Islet precursor cell (in vitro differentiated cells): ENCODE results near the gene QSER1.
"Not testable (repeated sequence)": the region's sequence is repeated elsewhere in the genome, so short reads cannot be mapped to it uniquely, and the experiment has no call there.

Experiments used
- DNase-seq: peaks from one replicate; pipeline ENCODE4 v3.0.0-alpha.2; 2018

QSER1 gene

DNA sequence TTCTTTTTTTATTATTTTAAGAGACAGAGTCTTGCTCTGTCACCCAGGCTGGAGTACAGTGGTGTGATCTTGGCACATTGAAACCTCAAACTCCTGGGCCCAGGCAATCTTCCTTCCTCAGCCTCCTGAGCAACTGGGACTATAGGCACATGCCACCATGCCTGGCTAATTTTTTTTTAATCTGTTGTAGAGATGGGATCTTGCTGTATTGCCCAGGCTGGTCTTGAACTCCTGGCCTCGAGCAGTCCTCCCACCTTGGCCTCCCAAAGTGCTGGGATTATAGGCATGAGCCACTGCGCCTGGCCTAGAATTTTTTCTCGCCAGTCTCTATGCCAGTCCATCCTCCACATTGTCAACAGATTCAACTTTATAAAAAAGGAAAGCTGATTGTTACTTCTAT lies 44.7 kb downstream of the QSER1 start:
- not testable (repeated sequence) for DNase-seq

DNA sequence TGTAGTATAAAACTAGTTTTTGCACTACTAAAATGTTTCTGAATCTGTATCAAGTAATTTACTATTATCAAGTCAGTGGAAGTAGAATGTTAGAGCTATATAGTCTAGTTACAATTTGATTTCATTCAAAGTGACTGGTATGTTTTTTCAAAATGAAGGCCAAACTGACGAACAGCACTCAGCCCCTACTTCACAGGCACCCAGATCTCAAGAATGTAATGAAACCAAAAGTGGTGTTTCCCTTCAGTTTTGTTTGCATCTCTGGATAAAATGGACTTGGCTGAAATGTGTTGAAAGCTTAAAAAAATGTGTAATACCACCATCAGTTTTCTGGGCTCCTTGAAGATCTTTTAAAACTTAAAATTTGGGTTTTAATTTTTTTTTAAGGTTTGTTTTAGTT lies 46.4 kb downstream of the QSER1 start:
- no peak for DNase-seq

DNA sequence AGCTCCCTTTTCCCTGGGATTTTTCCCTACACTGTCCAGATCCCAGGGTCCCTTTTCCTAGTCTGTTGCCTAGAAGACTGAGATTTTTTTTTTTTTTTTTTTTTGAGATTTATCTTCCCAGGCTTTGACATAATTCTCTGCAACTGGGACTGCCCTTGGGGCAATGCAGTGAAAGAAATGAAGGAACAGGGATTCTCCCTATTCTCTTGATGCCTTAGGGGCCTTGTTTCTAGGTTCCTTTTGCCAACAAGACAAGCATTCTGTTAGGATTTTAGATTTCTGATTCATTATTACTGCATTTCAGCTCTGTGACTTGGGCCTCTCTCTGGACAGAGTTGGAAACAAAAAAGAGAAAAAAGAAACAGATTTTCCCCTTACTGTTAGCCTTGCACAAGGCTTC lies 47.3 kb downstream of the QSER1 start:
- DNase-seq = no peak

DNA sequence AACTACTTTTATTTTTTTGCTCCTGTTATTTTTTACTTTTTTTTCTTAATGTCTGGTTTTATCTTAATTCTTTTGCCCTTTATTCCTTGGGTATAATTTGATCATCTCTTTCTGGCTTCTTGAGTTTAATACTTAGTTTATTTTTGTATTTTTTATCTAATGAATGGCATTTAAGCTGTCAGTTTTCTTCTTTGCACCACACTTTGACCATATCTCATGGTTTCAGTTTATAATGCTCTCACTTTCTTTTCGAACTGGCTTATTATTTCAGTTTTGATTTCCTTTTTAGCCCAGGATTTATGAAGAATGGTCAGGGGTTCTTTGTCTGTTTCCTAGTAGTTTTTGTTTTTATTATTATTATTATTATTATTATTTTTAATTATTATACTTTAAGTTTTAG lies 48.3 kb downstream of the QSER1 start:
- DNase-seq = no peak

DNA sequence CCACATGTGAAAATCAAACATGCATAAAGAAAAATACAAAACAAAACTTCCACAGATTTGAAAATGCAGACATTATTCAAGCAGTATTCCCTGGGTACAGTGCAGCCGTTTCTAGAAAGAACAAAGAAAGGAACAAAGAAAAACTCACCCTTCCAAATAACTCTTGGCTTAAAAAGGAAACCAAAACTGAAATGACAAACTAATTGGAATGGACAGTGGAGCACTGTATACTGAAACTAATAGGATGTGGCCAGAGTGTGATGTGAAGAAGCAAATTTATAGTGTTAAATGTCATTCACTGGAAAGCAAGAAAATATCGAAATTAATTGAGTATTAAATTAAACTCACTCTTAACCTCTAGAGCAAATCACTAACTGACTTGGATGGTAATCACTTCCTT lies 55.4 kb downstream of the QSER1 start:
- no peak for DNase-seq

DNA sequence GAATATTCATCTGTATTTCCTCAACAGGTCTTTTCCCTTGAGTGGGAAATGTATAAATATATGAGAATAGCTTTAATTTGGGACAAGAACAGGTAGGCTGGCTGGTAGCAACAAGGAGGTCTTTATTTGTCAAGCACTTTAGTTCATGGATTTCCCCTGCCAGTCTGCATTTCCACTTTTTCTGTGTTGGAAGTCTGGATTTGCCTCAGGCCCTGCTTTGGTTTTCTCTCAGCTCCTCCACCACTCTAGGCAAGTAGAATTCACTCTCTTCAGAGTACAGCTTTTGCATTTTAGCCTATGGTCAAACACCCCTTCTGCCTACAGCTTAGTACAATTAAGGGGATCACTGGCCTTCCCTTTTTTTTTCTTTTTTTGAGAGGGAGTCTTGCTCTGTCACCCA lies 57.1 kb downstream of the QSER1 start:
- peak; percentile 65 for DNase-seq

DNA sequence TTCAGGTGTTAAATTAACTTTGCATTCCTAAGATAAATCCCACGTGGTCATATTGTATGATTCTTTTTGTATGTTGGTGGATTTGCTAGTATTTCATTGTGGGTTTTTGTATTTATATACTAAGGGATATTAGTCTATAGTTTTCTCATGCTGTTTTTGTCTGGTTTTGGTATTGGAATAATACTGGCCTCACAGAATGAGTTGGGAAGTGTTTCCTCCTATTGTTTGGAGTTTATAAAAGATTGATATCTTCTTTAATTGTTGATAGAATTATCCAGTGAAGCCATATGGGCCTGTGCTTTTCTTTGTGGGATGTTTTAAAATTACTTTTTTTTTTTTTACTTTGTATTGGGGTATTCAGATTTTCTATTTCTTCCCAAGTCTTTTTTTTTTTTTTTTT lies 59.8 kb downstream of the QSER1 start:
- DNase-seq = no peak

DNA sequence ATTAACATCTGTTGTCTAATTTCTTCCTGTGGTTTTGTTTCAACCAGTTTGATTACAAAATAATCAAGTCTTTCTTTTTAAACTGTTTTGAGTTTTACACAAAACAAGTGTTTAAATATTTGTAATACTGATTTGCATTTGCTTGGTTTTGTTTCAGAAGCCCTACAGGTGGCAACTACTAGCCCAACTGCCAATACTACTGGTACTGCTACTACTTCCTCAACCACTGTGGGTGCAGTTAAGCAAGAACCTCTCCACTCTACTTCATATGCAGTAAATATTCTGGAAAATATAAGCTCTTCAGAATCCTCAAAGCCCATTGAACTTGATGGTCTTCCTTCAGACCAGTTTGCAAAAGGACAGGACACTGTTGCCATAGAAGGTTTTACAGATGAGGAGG lies 61.1 kb downstream of the QSER1 start:
- no peak for DNase-seq

DNA sequence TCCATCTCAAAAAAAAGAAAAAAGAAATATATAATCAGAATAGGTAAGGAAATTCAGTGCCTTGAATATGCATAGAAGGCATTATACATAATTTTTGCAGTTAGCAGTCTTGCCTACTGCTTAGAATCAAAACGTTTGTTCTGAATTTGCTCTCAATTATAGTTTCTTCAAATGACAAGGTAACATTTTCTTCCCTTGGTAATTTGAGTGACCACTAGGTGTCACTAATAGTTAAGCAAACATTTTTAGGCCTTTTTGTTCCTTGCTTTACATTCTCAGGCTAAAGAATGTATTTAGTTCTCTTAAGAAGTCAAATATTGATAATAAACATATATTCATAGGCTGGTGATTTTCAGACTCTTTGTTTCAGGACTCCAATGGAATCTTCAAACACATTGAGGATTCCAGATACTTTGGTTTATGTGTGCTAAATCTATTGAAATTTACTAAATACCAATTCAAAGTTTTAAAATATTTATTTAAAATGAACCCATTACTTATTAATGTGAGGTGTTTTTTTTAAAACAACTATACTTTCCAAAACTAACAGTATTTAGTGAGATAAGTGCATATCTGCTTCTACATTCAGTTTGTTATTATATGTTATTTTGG lies 68.0 kb downstream of the QSER1 start:
- DNase-seq = no peak

DNA sequence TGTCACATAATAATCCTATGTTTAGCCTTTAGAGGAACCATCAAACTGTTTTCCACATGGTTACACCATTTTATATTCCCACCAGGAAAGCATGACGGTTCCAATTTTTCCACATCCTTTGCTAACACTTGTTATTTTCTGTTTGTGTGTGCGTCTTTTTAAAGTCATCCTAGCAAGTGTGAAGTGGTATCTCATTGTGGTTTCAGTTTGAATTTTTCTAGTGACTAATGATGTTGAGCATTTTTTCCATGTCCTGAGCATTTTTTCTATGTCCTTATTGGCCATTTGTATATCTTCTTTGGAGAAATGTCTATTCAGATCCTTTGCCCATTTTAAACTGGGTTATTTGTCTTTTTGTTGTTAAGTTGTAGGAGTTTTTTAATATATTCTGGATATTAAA lies 69.4 kb downstream of the QSER1 start:
- no peak for DNase-seq

DNA sequence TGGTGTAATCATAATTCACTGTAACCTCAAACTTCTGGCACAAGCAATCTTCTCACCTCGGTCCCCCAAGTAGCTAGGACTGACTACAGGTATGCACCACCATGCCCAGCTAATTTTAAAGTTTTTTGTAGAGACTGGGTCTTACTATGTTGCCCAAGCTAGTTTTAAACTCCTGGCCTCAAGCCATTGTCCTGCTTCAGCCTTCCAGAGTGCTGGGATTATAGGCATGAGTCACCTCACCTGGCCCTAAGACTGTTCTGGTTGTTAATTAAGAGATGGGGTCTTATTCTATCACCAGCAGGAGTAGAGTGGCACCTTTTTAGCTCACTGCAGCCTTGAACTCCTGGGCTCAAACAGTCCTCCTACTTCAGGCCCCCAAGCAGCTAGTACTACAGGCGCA lies 71.1 kb downstream of the QSER1 start:
- no peak for DNase-seq

DNA sequence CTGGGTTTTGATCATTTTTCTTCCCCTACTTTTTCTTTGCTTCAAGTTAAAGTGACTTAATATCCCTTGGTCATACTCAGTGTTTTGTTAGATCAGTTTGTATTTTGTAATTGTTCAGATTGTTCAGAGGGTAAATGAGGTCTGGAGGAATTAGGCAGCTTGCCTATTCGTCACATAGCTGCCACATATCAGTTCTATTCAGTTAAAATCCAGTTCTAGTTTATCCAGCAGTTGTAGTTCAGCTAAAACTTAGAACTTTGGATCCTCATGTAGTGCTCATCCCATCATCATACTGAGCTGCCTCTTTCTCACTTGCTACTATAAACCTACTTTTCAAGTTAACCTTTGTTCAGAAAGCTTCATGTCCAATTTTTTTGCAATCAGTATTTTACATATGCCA lies 75.9 kb downstream of the QSER1 start:
- DNase-seq = no peak

DNA sequence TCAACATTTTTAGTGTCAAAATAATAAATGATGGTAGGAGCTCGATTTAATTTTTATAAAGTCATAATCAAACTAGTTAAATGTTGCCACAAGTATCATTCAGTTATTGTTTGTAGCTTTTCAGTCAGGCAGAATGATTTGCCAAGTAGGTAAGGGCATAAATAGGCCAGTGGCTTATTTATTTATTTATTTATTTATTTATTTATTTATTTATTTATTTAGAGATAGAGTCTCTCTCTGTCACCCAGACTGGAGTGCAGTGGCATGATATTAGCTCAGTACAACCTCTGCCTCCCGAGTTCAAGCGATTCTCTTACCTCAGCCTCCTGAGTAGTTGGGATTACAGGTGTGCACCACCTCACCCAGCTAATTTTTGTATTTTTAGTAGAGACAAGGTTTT lies 79.6 kb downstream of the QSER1 start:
- not testable (repeated sequence) for DNase-seq

DNA sequence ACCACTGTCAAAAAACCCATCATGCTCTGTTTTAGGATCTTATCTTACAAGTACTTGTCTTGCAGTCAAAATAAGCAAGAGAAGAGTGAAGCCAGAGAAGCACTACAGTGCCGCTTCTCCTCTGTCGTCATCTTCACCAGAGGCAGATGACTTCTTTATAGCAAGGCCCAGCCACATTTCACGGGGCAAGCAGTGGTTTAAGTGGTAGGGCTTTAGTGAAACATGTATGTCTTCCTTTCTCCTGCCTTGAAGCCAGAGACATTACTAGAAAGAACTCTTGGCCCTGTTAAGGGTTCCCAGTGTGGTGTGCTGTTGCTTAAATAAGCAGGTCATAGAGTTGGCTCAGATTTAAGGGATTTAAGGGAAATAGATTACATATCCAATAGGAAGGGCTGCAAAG lies 80.2 kb downstream of the QSER1 start:
- DNase-seq = no peak

DNA sequence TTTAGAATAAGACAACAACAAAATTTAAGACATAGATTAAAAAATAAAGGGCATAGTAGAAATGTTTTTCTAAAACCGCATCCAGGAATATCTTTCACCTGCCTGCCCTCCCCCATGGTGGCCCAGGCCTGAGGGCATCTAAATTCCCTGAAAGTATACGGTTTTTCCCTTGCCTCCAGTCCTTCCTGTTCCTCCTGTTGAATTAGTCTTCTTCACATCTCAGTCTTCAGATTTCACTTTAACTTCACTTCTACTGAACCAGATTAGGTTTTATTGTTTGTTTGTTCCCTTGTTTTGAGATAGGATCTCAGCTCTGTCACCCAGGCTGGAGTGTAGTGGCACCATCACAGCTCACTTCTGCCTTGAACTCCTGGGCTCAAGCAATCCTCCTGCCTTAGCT lies 90.0 kb downstream of the QSER1 start:
- no peak for DNase-seq

DNA sequence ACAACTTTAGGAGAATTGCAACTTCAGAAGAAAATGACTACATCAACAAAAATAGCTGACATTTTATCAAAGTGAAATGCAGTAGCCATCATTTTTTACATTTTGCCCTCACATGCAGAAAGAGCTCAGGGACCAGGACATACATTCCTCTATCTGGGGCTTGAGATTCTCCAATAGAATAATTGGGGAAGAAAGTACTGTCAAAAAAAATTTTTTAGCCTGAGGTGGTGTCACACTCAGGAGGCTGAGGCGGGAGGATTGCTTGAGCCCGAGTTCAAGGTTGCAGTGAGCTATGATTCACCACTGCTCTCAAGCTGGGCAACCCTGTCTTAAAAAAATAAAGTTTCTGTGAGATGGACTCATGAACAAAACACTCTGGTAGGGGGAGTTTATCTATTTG lies 90.9 kb downstream of the QSER1 start:
- no peak for DNase-seq

DNA sequence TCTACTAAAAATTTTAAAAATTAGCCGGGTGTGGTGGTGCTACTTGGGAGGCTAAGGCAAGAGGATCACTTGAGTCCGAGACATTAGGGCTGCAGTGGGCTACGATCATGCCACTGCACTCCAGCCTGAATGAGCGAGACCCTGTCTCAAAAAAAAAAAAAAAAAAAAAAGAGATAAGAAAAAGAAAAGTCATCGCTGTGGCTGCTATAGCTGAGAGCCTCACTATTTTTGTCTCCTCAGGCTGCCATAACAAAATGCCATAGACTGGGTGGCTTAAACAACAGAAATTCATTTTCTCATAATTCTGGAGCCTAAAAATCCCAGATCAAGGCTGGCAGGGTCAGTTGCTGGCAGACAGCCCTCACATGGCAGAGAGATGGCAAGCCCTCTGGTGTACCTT lies 93.0 kb downstream of the QSER1 start:
- DNase-seq = no peak

DNA sequence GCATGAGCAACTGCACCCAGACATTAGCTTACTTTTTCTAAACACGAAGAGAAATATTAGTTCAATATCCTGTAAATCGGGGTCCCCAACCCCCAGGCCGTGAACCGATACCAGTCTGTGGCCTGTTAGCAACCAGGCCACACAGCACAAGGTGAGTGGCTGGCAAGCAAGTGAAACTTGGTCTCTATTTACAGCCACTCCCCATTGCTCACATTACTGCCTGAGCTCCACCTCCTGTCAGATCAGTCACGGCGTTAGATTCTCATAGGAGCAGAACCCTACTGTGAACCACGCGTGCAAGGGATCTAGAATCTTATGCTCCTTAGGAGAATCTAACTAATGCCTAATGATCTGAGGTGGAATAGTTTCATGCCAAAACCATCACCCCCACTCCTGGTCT lies 95.2 kb downstream of the QSER1 start:
- DNase-seq = no peak

DNA sequence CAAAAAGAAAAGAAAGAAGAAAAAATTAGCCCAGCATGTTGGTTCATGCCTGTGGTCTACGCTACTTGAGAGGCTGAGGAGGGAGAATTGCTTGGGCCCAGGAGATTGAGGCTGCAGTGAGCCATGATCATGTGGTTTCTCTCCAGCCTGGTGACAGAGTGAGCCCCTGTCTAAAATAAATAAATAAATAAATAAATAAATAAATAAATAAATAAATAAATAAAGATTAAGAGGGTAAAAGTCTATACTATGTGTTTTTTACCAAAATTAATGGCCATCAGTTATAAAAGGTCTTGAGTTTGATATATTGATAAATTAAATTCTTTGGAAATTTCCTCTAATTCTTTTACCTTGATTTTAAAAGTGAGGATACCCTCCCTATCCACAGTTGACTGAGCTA lies 97.9 kb downstream of the QSER1 start:
- DNase-seq = no peak

DNA sequence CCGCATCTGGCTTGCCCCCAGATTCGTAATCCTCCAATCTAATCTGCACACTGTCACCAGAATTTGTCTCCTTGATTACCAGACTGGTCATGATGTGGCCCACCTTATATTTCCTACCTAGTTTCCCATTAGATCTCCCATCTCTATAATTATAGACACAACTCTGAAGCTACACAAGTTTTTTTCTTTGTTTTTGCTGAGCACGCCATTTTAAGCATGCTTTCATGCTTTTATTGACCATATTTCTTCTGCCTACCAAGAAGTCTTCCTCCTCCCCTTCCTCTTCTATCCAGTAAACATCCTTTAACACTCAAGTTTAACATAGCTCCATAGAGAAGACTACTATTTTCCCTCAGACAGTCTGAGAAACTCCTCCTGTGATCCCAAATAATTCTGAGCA lies 98.8 kb downstream of the QSER1 start:
- no peak for DNase-seq

DNA sequence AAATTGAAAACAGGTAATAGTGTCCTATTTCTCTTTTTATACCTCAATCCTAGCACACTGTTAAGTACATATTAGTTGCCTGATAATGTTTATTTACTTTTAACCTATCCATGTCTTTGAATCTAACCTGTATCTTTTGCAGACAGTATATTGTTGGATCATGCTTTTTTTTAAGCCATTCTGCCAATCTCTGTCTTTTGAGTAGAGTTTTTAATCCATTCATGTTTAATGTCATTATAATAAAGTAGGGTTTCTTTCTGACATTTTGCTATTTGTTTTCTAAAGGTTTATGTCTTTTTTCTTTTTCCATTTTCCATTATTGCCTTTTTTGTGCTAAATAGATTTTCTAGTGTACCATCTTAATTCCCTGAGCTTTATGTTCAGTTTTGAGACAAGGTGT lies 99.3 kb downstream of the QSER1 start:
- DNase-seq = no peak

DNA sequence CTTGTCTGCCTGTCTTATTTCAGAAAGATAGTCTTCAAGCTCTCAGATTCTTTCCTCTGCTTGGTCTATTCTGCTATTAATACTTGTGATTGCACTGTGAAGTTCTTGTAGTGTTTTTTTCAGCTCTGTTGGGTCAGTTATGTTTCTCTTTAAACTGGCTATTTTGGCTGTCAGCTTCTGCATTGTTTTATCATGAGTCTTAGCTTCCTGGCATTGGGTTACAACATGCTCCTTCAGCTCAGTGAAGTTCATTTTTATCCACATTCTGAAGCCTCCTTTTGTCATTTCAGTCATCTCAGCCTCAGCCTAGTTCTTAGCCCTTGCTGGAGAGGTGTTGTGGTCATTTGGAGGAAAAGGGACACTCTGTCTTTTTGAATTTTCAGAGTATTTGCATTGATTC lies 107.6 kb downstream of the QSER1 start:
- no peak for DNase-seq

DNA sequence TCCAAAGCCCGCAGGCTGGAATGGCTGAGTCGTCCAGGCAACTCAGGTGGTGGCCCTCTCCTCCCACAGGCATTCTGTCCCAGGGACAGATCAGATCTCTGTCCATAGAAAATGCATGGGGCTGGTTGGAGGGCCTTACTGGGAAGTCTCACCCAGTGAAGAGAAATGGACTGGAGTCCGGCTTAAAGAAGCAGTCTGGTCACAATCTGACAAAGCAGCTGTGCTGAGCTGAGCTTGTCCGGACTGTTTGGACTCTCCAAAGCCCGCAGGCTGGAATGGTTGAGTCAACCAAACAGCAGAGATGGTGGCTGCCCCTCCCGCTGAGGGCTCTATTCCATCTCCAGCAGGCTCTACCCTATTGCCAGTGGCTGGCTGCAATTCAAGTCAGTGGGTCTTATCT lies 108.7 kb downstream of the QSER1 start:
- no peak for DNase-seq

DNA sequence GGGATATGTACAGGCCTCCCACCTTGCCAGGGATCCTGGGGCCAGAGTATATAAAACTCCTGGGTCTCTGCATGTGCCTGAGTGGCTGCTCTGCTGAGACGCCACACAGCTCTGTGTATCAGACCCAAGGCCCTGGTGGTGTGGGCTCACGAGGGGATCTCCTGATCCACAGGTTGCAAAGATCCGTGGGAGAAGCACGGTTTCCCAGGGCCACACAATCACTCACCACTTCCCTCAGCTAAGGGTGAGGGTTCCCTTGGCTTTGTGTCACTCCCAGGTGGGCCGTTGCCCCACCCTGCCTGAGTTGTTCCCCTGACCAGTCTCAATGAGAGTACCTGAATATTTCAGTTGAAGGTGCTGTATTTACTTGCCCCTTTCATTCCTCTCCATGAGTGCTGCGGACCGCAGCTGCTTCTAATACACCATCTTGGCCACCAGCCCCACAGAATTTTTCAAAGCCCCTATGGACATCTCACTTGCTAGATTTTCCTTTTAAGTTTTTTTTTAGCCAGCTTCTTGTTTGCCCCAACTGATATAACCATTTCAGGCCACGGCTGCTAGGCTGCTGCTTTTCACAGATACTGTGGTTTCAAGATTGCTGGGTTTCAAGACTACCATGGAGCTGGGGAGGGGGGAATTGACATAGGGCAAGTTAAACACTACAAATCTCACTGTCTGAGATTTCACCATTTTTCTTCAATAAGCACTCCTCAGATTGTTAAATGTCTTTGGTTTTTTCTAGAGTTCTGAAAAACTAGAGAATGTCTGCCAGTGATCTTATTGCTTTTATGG lies 109.3 kb downstream of the QSER1 start:
- DNase-seq = no peak

DNA sequence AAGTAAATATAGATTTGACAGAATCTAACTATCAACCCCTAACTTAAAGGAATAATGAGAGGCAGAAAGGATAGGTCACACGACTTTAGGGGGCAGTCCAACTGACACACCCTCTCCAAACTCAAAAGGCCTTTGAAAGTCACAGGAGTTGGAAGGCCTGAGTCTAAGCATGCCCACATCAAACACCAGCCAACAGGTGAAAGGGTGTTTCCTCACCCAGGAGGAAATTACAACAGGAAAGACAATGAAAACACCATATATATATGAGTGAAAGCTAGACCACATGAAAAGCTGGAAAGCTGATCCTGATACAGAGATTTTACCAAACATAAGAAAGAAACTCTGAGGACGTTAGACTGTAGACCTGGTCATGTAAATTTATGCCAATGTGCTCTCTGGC lies 112.6 kb downstream of the QSER1 start:
- no peak for DNase-seq
